GM19397 (cell line): ENCODE measurements around the gene NOL4L.

Experiments
- ATAC-seq: cut with Tn5 transposase; IDR thresholded peaks from one replicate; pipeline ENCODE4 v1.9.1; 2021; ENCODE audit warnings: mild to moderate bottlenecking, moderate library complexity; ENCODE audit not compliant: unreplicated experiment

NOL4L gene

GRCh38 chr20:32448306-32449056 is 136.7 kb downstream of the NOL4L start:
- ATAC-seq: no peak

GRCh38 chr20:32447136-32448027 is 137.8 kb downstream of the NOL4L start:
- no peak for ATAC-seq

- ATAC-seq: no peak
Measured at GRCh38 chr20:32446301-32447100, 138.6 kb downstream of the NOL4L start.

GRCh38 chr20:32445539-32446273 is 139.4 kb downstream of the NOL4L start:
- ATAC-seq: no peak

- ATAC-seq: no peak
Measured at GRCh38 chr20:32444474-32445220, 140.5 kb downstream of the NOL4L start.

DNA sequence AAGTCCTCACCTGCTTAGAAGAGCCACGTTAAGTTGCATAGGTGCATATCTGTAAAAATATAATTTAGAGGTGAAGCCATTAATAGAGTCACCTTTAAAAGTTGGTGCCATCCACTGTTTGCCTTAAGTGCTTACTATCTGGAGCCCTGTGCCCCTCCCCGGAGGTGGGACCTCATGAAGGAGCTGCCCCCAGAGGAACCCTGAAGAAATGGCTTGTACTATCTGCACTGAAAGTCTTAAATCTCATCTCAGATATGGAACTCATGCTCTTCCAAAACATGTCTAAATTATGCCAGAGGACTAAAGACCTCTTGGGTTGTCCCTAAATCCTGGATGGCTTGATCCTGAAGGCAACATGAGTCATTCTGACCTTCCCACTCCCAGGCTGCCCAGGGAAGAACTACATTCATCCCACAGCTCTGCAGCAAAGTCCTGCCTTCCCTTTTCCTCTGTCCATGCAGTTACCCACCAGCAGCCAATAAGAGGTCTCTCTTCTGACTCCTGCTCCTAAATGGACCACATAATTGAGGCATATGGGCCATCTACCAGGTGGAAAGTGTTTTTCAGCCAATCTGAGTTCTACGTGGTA is 141.7 kb downstream of the NOL4L start:
- no peak for ATAC-seq

DNA sequence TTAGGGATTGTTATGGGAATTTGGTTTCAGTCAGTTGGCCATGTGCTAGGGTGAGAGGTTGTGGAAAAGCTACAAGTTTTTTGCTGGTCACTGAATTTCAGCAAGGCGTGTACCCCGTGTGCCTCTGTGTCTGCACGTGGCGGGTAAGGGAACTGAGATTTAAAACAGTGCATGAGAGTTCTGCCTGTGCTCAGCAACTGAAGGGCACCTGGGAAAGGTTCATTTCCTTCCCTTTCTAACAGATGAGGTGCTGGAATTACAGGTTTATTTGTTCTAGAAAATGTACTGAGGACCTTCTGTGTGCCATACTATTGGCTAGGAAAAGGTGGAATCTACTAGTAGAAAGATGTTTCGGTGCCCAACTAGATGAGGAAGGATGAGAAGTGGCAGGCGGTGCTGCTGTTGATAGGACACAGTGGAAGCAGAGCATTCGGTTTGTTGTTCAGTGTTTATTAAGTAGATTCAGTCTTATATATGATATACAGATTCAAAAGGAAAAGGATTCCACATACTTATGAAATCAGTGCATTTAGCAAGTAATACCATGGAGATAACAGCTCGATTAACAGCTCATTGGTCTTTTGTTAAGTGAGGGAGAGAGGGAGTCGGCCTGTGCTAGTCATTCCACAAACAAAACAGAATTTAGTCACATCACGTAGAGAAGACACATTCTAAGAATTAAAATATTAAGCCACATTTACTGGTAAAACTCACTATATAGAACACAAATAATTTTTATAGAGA is 142.3 kb downstream of the NOL4L start:
- no peak for ATAC-seq

DNA sequence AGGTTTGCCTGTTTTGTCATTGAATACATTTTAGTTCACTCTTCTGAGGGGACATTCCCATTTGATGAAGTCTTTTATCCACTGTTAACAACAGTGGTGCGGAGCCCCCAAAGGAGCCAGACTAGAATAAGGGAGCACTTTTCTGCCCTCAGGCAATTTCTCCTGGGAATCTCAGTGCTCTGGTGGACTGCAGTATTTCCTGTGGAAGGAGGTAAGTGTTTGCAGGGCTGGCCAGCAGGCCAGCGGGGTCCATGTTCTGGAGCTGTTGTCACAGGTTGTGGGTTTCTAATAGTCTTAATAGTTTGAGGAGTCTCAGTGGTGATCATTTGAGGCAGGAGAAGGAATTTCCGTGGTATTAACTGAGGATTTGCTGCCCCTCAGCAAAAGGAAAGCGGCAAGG is 143.5 kb downstream of the NOL4L start:
- ATAC-seq: no peak

GRCh38 chr20:32440758-32441078 is 144.4 kb downstream of the NOL4L start:
- ATAC-seq: no peak

GRCh38 chr20:32440069-32440757 is 144.9 kb downstream of the NOL4L start:
- ATAC-seq: no peak

GRCh38 chr20:32439132-32439829 is 145.9 kb downstream of the NOL4L start:
- no peak for ATAC-seq

GRCh38 chr20:32438331-32438858 is 146.7 kb downstream of the NOL4L start:
- ATAC-seq: no peak

DNA sequence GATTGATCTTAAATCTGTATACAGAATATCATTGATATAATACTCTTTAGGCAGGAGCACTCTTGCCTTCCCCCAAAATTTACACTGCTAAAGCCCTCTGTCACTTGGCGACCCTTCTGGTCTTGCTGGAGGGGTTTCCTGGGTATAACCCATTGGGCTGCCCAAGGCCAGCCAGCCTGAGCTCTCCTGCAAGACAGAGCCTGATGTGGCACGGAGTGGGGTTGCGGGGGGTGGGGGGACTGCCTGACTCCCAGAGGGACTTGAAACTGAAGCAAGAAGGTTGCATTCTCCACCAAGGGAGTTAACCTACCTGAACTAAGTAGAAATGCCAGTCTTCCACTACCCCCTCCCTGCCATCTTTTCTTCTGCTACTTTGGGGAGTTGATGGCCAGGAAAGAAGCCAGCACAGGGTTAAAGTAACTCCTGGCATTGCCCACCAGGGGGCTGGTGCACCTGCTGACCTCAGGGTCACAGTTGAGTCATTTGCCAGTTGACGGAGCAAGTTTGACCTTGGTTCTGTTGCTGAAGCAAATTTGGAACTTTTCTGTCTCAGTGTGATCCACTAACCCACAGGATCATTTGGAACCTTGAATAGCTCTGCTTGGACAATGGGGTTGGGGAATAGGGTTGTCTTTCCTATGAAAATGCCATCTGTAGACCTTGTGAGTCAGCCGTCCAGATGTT is 147.6 kb downstream of the NOL4L start:
- ATAC-seq: no peak

GRCh38 chr20:32436968-32437367 is 148.2 kb downstream of the NOL4L start:
- ATAC-seq: no peak

- ATAC-seq: no peak
Measured at GRCh38 chr20:32436142-32436861, 148.8 kb downstream of the NOL4L start.

DNA sequence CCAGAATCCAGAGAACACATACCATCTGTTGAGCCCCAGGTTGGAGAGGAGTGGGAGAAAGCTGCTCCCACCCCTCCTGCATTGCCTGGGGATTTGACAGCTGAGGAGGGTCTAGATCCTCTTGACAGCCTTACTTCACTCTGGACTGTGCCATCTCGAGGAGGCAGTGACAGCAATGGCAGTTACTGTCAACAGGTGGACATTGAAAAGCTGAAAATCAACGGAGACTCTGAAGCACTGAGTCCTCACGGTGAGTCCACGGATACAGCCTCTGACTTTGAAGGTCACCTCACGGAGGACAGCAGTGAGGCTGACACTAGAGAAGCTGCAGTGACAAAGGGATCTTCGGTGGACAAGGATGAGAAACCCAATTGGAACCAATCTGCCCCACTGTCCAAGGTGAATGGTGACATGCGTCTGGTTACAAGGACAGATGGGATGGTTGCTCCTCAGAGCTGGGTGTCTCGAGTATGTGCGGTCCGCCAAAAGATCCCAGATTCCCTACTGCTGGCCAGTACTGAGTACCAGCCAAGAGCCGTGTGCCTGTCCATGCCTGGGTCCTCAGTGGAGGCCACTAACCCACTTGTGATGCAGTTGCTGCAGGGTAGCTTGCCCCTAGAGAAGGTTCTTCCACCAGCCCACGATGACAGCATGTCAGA is 149.6 kb downstream of the NOL4L start:
- no peak for ATAC-seq
